Measurements from ENCODE around the gene CFAP221.

Gene CFAP221

GRCh38 chr2:119688616-119689015 is 144.4 kb downstream of the CFAP221 start:
- no peak overlapping the region for H3K27ac ChIP-seq
- DNase-seq, result no peak
- no peaks in the 10 kb centered on the region for H3K9me3 ChIP-seq (ENCODE audit: severe bottlenecking)
- H3K4me3 ChIP-seq (ENCODE audit: low read depth, low read length), result no peak overlapping the region
- H3K36me3 ChIP-seq, result no peaks in the 10 kb centered on the region
- no peaks in the 10 kb centered on the region for H3K27me3 ChIP-seq (ENCODE audit: insufficient read depth, low read depth, severe bottlenecking)
- no peak for TF ChIP-seq CTCF (IDR thresholded peaks at IDR 0.05; ENCODE audit: low read depth, low read length)

DNA sequence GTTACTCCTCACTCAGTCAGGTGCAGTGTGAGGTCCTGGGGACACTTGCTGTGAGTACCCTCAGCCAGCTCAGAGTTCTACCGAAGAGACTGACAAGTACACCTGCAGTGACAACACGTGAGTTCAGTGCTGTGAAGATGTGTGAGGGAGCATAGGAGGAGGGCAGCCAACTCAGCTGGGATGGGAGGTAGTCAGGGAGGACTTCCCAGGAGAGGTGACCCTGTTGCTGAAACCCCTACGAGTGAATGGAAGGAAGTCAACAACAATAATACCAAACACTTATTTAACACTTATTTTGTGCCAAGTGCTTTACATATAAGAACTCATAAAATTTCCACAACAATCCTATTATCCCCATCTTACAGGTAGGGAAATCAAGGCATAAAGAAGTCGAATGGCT is 145.0 kb downstream of the CFAP221 start:
- DNase-seq, result no peak
- no peaks in the 10 kb centered on the region for H3K27me3 ChIP-seq (ENCODE audit: insufficient read depth, low read depth, severe bottlenecking)
- no peak overlapping the region for H3K4me3 ChIP-seq (ENCODE audit: low read depth, low read length)
- H3K9me3 ChIP-seq (ENCODE audit: severe bottlenecking), result no peaks in the 10 kb centered on the region
- TF ChIP-seq CTCF (IDR thresholded peaks at IDR 0.05; ENCODE audit: low read depth, low read length), result no peak
- H3K27ac ChIP-seq, result no peak overlapping the region
- H3K36me3 ChIP-seq, result no peaks in the 10 kb centered on the region

DNA sequence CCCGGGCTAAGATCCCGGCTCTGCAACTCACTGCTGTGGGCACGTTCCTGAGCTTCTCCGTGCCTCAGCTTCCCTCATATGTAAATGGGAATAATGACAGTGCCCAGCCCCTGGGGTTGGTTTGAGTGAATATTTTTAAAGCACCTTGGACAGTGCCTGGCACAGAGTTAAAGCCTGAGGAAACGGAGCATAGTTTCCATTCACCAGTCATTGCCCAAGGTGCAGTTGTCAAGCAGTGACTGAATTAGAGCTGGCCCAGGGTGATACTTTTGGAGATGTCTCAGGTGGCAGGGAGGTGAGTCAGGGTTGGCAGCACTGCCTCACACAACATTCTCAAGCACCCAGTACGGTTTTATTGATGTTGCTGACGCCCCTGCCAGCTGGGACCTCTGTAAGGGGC is 146.9 kb downstream of the CFAP221 start:
- Histone ChIP-seq H3K4me3 (ENCODE audit: low read depth, low read length) (no peak overlapping the region), H3K27me3 (ENCODE audit: insufficient read depth, low read depth, severe bottlenecking) (no peaks in the 10 kb centered on the region), H3K27ac (no peak overlapping the region), H3K9me3 (ENCODE audit: severe bottlenecking) (no peaks in the 10 kb centered on the region), H3K36me3 (no peaks in the 10 kb centered on the region)
- no peak for DNase-seq
- TF ChIP-seq CTCF (IDR thresholded peaks at IDR 0.05; ENCODE audit: low read depth, low read length), result no peak

DNA sequence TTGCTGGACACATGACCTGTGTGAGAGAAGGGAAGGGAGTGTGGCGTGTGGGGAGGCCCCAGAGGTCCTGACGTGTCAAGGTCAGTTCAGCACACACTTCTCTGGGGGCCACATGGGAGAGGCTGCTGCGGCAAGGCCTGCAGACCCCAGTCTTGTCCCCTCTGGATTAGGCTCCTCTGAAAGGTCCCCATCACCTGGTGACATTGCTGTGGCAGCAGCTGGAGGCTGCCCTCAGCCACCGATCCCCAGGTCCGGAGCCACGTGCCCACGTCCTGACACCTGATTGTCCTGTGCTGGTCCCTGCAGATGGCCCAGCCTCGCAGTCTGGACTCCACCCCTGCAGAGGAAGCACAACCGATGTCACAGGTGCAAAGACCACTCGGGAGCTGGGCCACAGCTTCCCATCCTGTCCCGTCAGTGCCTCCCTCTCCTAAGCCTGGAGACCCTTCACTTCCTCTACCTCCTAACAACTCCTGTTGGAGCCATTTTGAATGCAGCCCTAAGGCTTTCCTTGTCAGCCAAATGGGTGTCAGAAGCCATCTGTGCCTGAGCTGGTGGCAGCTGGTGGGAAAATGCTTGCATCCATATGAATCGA is 147.5 kb downstream of the CFAP221 start:
- no peaks in the 10 kb centered on the region for H3K9me3 ChIP-seq (ENCODE audit: severe bottlenecking)
- H3K27ac ChIP-seq, result peak overlapping the region; percentile 74
- no peaks in the 10 kb centered on the region for H3K36me3 ChIP-seq
- DNase-seq, result peak; percentile 51
- TF ChIP-seq CTCF (IDR thresholded peaks at IDR 0.05; ENCODE audit: low read depth, low read length), result no peak
- no peaks in the 10 kb centered on the region for H3K27me3 ChIP-seq (ENCODE audit: insufficient read depth, low read depth, severe bottlenecking)
- no peak overlapping the region for H3K4me3 ChIP-seq (ENCODE audit: low read depth, low read length)

DNA sequence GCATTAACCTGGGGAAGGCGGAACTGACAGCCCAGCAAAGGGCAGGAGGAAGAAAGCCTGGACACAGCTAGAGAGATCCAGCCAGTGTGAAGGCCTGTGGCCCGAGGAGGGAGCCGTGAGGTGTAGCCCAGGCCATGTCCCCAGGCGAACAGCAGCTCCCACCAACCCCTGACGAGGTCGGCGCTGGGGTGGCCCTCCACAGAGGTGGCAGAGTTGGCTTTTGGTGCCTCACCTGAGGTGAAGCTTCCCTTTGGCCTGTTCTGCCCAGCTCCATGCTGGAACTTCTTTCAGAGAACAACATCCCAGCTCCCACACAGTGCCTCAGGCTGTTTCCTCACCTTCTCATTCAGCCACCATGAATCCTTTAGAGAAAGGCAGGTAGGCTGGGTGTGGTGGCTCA is 148.1 kb downstream of the CFAP221 start:
- TF ChIP-seq CTCF (IDR thresholded peaks at IDR 0.05; ENCODE audit: low read depth, low read length), result no peak
- no peak for DNase-seq
- Histone ChIP-seq H3K36me3 (no peaks in the 10 kb centered on the region), H3K4me3 (ENCODE audit: low read depth, low read length) (no peak overlapping the region), H3K27me3 (ENCODE audit: insufficient read depth, low read depth, severe bottlenecking) (no peaks in the 10 kb centered on the region), H3K9me3 (ENCODE audit: severe bottlenecking) (no peaks in the 10 kb centered on the region), H3K27ac (peak overlapping the region; percentile 74)

DNA sequence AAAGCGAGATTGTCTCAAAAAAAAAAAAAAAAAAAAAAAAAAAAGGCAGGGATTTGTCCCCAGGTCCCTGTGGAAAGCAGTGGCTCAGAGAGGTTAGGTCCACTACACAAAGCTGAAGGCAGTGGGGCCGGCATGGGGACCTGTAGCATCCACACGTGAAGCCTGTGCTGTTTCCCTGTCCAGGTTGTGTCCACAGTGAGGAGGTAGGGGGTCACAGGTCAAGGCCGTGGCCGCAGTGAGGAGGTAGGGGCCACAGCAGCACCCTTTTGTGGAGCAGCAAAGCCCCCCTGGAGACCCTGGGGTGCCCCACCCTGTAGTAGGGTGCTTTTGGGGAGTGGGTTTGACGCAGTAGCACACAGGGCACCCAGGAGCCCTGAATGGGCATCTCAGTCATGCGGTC is 148.7 kb downstream of the CFAP221 start:
- DNase-seq, result no peak
- no peaks in the 10 kb centered on the region for H3K27me3 ChIP-seq (ENCODE audit: insufficient read depth, low read depth, severe bottlenecking)
- H3K4me3 ChIP-seq (ENCODE audit: low read depth, low read length), result no peak overlapping the region
- no peaks in the 10 kb centered on the region for H3K36me3 ChIP-seq
- no peak overlapping the region for H3K27ac ChIP-seq
- TF ChIP-seq CTCF (IDR thresholded peaks at IDR 0.05; ENCODE audit: low read depth, low read length), result no peak
- no peaks in the 10 kb centered on the region for H3K9me3 ChIP-seq (ENCODE audit: severe bottlenecking)

Data from WERI-Rb-1 (cell line).